ENCODE results near the gene ABHD17B.
"Not testable (repeated sequence)": the region's sequence is repeated elsewhere in the genome, so short reads cannot be mapped to it uniquely, and the experiment has no call there.

Gene ABHD17B

DNA sequence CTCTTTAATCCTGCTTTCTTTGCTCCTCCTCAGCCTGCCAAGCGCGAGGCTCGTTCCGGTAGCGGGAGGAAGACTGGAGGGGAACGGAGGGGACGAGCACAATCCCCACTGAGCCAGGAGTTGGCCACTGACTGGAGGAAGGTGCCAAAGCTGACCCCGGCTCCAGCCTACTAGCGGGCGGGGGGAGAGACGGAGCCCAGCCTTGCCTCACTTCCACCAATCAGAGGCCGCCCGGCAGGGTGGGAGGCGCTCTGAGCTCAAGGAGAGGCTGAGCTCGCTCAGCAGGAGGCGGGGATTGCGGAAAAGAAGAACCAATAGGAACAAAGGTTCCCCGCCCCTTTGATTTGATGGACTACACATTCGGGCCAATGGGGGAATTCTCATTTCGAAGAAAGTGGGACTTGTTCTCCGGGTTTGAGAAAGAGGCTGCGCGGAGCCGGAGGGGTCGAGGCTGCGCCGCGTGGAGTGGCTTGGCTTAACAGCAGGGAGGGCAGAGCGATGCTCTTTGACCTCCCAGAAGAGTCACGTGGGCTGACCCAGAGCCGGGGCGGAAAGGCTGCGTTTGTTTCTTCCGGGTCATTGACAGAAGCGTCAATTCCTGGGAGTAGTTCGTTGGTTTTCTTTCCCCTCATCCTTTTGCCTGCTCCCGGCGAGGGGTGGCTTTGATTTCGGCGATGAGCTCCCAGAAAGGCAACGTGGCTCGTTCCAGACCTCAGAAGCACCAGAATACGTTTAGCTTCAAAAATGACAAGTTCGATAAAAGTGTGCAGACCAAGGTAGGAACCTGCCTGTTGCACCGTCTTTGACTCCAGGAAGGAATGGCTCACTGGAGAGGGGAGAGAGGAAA is at the start of gene ABHD17B, which contains the start of gene C9orf85:
ABHD17B (minus strand) TSS at position 133 of the 847 bp plus-strand sequence. CDS start 36,113 bp downstream, outside the sequence.
C9orf85 (plus strand) TSS at position 579 of the 847 bp plus-strand sequence; CDS start at position 675, 96 bp downstream.
- DNase-seq: peak; percentile 90 to 97 (median 94)

DNA sequence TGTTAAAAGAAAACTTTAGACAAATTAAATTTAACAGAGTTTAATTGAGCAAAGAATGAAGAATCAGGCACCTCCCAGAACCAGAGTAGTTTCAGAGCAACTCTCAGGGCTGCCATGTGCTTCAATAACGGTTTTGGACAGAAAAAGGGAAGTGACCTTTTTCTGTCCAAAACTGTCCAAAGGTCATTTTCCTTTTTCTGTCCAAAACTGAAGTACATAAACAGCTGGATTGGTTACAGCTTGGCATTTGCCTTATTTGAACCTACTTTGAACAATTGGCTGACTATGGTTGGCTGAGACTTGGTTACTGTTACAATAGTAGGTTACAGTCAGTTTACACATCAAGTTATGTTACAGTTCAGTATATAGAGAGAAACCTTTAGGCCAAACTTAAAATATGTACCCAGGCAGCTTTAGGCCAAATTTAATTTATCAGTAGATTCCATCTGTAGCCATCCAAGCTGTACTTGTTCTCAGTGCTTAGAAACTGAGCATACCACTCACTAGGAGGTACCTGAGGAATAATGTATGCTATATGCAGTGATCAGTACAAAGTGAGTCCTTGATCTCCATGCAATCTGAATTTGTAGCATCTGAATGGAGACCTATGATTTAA is 44.4 kb upstream of the ABHD17B start:
- DNase-seq: no peak

DNA sequence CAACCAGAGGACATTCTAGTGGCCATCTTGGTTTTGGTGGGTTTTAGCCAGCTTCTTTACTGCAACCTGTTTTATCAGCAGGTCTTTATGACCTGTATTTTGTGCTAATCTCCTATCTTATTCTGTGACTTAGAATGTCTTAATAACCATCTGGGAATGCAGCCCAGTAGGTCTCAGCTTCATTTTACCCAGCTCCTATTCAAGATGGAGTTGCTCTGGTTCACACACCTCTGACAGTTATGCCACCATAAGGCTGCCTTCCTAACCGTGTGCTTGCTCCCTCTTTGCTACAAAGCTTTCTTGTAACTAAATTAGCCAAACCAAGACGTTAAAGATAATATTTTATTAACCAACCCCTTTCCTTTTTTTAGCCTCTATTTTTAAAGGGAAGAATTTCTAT is 43.7 kb upstream of the ABHD17B start:
- not testable (repeated sequence) for DNase-seq

DNA sequence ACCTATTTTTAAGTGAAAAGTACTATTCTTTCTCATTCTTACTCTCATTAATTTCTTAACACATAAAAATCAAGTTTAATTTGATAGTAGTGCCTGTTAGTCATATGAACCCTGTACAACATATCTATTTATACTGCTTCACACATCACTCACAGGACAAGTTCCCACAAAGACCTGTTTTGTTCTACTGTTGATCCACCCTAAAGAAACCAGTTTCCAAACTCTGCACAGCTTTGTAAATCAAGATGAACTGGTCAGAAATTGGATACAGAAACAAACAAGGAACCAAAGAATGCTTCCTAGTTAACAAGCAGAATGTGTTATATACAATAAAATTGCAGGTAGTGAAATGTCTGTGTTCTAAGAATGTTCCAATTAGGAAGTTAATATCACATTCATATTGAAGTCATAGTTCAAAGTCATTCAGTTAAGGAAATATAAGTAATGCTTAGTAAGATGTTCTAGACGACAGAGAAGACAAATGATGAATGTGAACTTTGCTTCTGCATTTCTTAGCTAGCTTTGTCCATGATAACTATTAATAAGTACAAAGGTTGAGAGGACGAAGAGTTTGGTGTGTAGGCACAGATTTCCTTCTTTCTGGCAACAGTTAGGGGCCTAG is 33.9 kb upstream of the ABHD17B start:
- DNase-seq: no peak

DNA sequence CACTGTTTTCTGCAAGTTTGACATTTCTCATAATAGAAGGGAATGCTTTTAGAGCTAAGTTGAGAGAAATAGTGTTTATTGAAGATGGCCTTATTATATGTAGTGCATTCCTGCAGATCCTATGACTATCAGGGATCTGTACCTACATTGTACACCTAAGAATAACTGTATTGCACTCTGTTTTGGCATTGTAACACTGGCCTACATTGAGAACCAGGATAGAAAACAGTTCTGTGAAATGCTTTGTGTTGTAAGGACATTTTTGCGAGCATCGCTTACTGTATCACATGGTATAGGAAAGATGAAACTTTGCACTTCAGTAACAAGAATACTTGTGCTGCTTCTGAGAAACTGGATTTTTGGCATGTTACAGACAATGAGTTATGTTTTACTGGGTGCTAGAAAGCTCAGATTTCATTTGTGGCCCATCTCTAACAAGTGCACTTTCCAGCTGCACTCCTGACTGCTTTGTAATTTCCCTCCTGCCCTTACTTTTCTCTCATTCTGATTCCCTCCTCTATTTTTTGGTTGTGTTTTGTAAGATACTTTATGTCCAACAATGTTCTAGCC is 31.1 kb upstream of the ABHD17B start:
- no peak for DNase-seq

GRCh38 chr9:71941060-71941568 is 30.1 kb upstream of the ABHD17B start:
- no peak for DNase-seq

GRCh38 chr9:71937898-71938297 is 26.9 kb upstream of the ABHD17B start:
- no peak for DNase-seq

- no peak for DNase-seq
These were observed 26.2 kb upstream of the ABHD17B start for GRCh38 chr9:71937070-71937625.

- DNase-seq: no peak
These were observed 25.1 kb upstream of the ABHD17B start for GRCh38 chr9:71936066-71936465.

GRCh38 chr9:71931166-71931565 is 20.2 kb upstream of the ABHD17B start:
- no peak for DNase-seq

- DNase-seq: no peak
These were observed 18.9 kb upstream of the ABHD17B start for GRCh38 chr9:71929791-71930440.

GRCh38 chr9:71929223-71929622 is 18.2 kb upstream of the ABHD17B start:
- no peak for DNase-seq

DNA sequence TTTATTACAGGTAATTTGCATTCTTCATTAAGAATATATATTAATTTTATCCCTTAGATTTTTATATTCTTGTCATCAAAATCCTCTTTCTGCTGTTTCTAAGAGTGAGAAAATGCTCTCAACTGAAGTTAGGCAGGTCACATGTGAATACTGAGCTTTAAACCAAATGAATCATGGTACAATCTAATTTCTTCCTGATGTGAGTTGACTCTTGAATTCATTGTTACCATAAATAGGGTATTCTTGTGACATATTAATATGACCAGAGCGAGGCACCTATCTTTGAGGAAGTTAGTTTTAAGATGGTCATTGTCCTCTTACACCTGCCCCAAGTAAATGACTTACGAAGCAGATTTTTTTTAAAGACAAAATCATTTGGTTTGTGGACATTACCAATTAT is 17.8 kb upstream of the ABHD17B start:
- no peak for DNase-seq

DNA sequence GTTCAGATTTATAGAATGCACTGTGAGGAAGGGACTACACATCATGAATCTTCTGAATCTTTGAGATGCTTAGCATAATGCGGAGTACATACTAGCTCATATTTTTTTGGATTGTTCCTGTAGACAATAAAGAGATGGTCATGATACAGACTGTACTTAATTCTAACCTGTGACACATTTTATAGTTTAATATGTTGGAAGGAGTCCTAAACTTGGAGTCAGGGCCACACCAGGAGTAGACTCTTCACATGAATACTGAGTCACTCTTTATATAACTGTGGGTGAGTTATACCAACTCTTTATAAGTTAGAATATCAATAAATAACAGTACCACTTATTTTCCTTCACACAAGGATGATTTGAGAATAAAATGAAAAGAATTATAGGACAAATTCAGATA is 17.4 kb upstream of the ABHD17B start:
- DNase-seq: no peak

- no peak for DNase-seq
These were observed 14.8 kb upstream of the ABHD17B start for GRCh38 chr9:71925834-71926233.

GRCh38 chr9:71924576-71924975 is 13.6 kb upstream of the ABHD17B start:
- DNase-seq: no peak

DNA sequence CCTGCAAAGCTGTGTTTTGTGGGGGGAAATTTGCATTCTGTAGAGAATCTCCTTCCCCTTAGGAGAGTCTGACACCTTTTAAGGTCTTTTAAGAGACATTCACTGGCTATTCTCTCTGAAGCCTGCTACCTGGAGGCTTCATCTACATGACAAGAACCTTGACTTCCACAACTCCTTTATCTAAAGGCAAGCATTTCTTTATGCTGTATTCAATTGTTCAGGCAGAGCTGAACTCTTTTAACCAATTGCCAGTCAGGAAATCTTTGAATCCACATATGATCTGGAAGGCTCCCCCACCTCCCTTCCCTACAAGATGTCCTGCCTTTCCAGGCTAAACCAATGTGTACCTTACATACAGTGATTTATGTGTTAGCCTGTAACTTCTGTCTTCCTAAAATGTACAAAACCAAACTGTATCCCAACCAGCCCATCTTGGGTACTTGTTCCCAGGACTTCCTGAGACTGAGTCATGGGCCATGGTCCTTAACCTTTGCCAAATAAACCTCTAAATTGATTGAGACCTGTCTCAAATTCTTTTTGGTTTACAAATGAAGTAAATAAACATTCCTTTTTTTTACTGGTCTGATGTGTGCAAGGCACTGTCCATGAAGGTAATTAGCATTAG is 10.3 kb upstream of the ABHD17B start:
- DNase-seq: no peak

DNA sequence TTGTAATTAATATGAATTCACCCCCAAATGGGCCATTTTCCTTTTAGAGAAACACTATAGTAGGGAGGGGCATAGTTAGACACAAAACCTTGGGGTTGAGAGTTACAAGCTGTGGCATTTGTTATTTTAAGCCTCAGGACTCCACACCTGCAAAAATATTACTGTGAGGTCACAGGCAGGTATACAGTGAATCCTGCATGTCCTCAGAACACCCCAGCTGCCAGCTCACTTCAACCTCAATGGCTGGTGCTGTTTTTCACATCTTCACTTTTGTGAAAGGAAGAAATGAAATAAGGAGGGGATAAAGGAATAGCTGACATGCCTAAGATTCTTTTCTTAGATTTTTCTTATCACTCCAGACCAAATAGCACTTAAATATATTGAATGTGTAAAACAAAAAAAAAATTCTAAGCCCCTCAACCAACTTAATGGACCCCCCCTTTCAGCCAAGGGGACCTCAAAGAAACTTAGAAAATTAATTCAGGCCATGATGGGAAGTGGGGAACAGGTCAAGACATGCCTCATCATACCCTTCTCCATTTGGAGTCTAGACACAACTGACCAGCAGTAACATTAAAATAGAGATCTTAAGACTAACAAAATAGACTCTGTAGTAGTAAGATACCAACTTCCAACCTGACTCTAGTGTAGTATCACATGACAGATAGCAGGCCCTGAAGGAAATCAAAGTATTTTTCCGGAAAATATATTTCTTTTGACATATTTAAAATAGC is 9.6 kb upstream of the ABHD17B start:
- no peak for DNase-seq

DNA sequence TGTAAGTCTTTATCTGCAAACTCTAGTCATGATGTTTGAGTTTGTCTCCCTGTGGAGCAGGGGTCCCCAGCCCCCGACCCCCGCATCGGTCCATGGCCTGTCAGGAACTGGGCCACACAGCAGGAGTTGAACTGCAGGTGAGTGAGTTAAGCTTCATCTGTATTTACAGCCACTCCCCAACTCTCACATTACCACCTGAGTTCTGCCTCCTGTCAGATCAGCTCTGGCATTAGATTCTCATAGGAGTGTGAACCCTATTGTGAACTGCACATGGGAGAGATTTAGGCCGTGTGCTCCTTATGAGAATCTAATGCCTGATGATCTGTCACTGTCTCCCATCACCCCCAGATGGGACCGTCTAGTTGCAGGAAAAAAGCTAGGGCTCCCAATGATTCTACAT is 7.4 kb upstream of the ABHD17B start:
- no peak for DNase-seq

DNA sequence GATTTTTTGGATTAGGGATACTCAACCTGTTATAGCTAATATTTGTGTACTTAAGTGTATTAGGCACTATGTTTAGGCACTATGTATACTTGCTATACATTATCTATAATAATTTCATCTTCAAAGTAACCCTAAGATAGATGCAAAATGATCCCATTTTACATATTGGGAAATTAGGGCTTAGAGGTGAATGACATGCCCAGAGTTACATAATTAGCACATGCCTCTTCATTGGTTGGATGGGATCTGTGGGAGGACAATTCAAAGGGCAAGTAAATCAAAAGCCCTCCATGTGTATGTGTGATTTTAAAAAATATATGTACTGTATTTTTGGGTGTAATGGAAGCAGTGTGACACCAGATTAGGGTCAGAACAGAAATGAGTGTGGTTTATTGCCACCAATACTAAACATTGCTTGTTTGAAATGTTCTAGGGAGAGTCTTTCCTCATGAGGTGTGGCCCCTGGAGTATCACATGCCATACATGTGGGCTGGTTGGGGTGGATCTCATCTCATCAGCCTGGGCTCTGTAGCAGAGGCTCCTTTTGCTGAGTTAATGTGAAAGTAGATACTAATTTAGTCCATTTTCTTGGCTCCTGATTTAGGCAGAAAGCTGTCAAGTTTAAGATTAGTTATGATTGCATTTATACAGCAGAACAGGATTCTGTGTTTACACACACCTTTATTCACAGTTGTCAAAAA is 6.0 kb upstream of the ABHD17B start:
- no peak for DNase-seq

DNA sequence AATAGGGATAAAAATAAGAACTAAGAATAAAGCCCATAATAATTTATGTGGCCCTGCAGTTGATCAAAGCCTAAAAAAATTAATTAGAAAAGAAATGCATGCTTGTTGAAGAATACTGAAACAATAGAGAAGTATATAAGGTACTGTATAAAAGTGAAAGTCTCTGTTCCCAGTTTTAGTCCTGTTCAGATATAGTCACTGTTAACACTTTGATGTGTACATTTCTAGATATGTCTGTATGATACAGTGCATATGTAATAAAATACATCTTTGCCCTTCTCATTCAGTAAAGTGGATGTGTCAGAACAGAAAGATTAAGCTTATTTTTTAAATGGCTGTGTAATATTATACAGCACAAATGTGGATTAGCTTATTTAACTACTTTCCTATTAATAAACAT is 4.5 kb upstream of the ABHD17B start:
- DNase-seq: no peak
